ENCODE data around the gene BRI3.

BRI3 gene

DNA sequence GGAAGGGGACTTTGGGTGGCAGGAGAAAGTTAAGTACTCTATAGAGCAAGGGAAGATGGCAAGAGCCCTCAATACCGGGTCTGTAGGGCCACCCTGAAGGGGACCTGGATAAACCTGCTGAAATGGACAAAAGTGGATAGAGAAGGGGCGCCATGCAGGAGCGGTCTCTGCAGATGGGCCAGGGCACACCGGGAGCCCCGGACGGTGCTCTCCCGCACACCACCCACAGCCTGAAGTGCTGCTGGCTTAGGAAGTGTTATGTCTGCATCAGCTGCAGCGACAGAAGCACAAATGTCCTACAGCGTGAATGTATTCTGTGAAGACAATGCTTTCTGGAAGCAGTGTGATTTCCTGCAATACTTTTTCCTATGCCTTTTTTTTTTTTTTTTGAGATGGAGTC lies 37.7 kb downstream of the BRI3 start:
- Histone ChIP-seq H3K4me1 (ENCODE audit: control insufficient read depth, low read length) (peaks cover 31% of the 10 kb centered on the region), H3K36me3 (ENCODE audit: control insufficient read depth, low read length) (no peaks in the 10 kb centered on the region), H3K4me2 (ENCODE audit: low read length) (no peak overlapping the region), H3K9me3 (ENCODE audit: control insufficient read depth, insufficient read depth, low read length) (peaks cover 7% of the 10 kb centered on the region; the same call in 1 of the 2 replicates), H3K4me3 (ENCODE audit: low read length) (no peak overlapping the region), H3K9me2 (replicated peaks; ENCODE audit: control insufficient read depth, low read length) (no peaks in the 10 kb centered on the region), H4K20me1 (ENCODE audit: control insufficient read depth, insufficient read depth, low read depth, low read length) (no peaks in the 10 kb centered on the region), H3F3A (ENCODE audit: control insufficient read depth, insufficient read depth) (peaks cover 17% of the 10 kb centered on the region), H3K27ac (ENCODE audit: low read depth, low read length) (no peak overlapping the region), H3K79me2 (ENCODE audit: control insufficient read depth, low read length) (no peaks in the 10 kb centered on the region), H3K27me3 (ENCODE audit: control insufficient read depth, low read length) (no peaks in the 10 kb centered on the region)
- TF ChIP-seq EZH2phosphoT487 (IDR thresholded peaks at IDR 0.05; ENCODE audit: borderline replicate concordance, low read length) = no peak
- TF ChIP-seq, protein P1, sequence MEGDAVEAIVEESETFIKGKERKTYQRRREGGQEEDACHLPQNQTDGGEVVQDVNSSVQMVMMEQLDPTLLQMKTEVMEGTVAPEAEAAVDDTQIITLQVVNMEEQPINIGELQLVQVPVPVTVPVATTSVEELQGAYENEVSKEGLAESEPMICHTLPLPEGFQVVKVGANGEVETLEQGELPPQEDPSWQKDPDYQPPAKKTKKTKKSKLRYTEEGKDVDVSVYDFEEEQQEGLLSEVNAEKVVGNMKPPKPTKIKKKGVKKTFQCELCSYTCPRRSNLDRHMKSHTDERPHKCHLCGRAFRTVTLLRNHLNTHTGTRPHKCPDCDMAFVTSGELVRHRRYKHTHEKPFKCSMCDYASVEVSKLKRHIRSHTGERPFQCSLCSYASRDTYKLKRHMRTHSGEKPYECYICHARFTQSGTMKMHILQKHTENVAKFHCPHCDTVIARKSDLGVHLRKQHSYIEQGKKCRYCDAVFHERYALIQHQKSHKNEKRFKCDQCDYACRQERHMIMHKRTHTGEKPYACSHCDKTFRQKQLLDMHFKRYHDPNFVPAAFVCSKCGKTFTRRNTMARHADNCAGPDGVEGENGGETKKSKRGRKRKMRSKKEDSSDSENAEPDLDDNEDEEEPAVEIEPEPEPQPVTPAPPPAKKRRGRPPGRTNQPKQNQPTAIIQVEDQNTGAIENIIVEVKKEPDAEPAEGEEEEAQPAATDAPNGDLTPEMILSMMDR (IDR thresholded peaks at IDR 0.05; ENCODE audit: low read depth, low read length, poor library complexity, severe bottlenecking) = no peak

DNA sequence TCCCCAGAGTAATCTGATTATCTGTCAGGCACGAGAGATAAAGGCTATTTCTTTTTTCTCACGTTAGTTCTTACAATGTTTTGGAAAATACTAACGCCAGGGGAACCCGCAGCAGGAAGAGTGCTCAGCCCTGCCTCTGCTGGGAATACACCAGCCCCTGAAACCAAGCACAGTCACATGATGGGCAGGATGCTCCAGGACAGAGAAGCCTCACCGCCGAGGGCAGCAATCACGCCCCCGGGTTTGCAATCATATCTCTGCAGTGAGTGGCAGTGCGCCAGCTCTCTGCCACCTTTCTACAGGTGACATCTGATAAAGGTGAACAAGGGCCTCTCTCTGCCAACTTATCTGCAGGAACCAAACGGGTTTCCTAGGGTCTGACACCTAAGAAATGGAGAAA lies 39.8 kb downstream of the BRI3 start:
- Histone ChIP-seq H3K4me1 (ENCODE audit: control insufficient read depth, low read length) (peaks cover 12% of the 10 kb centered on the region), H3K79me2 (ENCODE audit: control insufficient read depth, low read length) (no peaks in the 10 kb centered on the region), H3K27ac (ENCODE audit: low read depth, low read length) (no peak overlapping the region), H3K27me3 (ENCODE audit: control insufficient read depth, low read length) (no peaks in the 10 kb centered on the region), H3K9me3 (ENCODE audit: control insufficient read depth, insufficient read depth, low read length) (no peaks in the 10 kb centered on the region), H3K36me3 (ENCODE audit: control insufficient read depth, low read length) (no peaks in the 10 kb centered on the region), H3F3A (ENCODE audit: control insufficient read depth, insufficient read depth) (no peaks in the 10 kb centered on the region), H4K20me1 (ENCODE audit: control insufficient read depth, insufficient read depth, low read depth, low read length) (no peaks in the 10 kb centered on the region; the same call in 1 of the 2 replicates), H3K4me2 (ENCODE audit: low read length) (no peak overlapping the region), H3K9me2 (replicated peaks; ENCODE audit: control insufficient read depth, low read length) (no peaks in the 10 kb centered on the region), H3K4me3 (ENCODE audit: low read length) (no peak overlapping the region)
- TF ChIP-seq, protein P1 (IDR thresholded peaks at IDR 0.05; ENCODE audit: low read depth, low read length, poor library complexity, severe bottlenecking) = no peak
- TF ChIP-seq EZH2phosphoT487 (IDR thresholded peaks at IDR 0.05; ENCODE audit: borderline replicate concordance, low read length) = no peak

DNA sequence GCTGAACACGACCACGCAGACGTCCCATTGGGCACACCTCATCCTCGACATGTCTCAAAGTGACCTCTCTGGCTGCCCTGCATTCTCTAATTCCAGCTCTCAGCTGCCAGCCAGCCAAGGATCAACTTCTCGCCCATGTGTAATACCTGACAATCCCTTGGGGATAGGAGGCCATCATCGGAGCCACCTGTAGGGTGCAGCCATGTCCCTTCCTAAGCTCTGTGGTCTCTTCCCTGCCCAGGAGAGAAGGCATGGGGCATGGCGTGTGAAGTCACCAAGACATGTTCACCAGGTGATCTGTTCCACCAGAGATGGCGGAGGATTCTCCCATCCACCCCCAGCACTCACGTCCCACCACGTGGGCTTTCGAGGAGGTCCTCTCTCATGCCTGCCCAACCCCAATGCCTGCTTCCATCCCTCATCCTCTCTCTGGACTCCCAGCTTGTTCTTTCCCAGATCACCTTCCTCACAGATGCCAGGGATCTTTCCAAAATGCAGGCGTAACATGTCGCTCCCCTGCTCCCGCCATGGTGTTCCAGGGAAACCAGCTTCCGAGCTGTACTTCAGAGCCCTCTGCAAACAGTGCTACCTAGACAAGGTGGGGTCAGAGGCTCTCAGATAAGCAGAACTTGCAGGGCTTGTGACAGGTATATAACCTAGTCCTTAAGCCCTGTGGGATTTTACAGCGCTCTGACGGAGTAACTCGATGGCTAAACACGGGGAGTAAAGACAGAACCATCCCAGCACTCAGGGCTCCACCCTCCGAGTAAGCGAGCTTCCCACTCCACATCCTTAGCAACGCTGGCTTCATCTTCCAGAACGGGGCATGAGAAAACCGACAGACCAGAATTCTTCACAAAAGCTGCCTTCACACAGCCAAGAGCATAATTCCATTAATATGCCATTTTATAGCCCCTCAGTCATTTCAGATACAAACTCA lies 41.1 kb downstream of the BRI3 start:
- Histone ChIP-seq H3K9me3 (ENCODE audit: control insufficient read depth, insufficient read depth, low read length) (no peaks in the 10 kb centered on the region), H3K27ac (ENCODE audit: low read depth, low read length) (no peak overlapping the region), H3K4me2 (ENCODE audit: low read length) (no peak overlapping the region), H4K20me1 (ENCODE audit: control insufficient read depth, insufficient read depth, low read depth, low read length) (no peaks in the 10 kb centered on the region; the same call in 1 of the 2 replicates), H3K4me3 (ENCODE audit: low read length) (no peak overlapping the region), H3K4me1 (ENCODE audit: control insufficient read depth, low read length) (no peaks in the 10 kb centered on the region), H3K27me3 (ENCODE audit: control insufficient read depth, low read length) (no peaks in the 10 kb centered on the region), H3F3A (ENCODE audit: control insufficient read depth, insufficient read depth) (no peaks in the 10 kb centered on the region), H3K9me2 (replicated peaks; ENCODE audit: control insufficient read depth, low read length) (no peaks in the 10 kb centered on the region), H3K79me2 (ENCODE audit: control insufficient read depth, low read length) (no peaks in the 10 kb centered on the region), H3K36me3 (ENCODE audit: control insufficient read depth, low read length) (no peaks in the 10 kb centered on the region)
- TF ChIP-seq, protein P1 (IDR thresholded peaks at IDR 0.05; ENCODE audit: low read depth, low read length, poor library complexity, severe bottlenecking) = no peak
- no peak for TF ChIP-seq EZH2phosphoT487 (IDR thresholded peaks at IDR 0.05; ENCODE audit: borderline replicate concordance, low read length)
